HG03025 (cell line): ENCODE results near the gene CRB2.

ENCODE experiments used
- ATAC-seq: cut with Tn5 transposase; IDR thresholded peaks from one replicate; pipeline ENCODE4 v1.9.1; 2021; ENCODE audit warnings: mild to moderate bottlenecking, moderate library complexity; ENCODE audit not compliant: unreplicated experiment, low FRiP score

Gene CRB2

DNA sequence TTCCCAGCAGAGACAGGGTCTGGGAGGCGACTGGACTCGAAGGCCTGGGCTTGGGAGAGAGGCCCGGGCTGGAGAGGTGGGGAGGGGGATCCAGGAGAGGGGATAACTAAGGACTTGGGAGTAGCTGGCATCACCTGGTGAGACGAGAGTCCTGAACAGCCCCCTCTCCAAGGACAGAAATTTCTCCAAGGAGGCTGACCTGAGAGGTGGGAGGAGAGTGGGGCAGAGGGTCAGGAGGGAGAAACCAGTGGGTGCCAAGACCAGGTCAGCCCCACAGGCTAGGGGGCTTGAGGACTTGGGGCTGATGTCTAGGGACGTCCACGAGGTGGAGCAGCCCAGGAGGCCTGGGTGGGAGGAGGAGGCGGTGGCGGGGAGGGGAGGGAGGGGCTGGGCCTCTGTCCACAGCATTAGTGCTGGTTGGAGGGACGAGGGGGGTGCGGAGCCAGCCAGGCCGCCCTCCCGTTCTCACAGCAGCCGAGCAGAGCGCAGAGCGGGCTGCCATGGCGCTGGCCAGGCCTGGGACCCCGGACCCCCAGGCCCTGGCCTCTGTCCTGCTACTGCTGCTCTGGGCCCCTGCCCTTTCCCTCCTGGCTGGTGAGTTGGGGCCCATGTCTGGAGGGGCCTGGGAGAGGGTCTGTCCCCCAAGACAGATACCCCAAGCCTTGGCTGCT, at the start of gene CRB2:
TSS of gene CRB2 (plus strand) at position 437 of the 671 bp plus-strand sequence. CDS start at position 501, 64 bp downstream.
- ATAC-seq = no peak

DNA sequence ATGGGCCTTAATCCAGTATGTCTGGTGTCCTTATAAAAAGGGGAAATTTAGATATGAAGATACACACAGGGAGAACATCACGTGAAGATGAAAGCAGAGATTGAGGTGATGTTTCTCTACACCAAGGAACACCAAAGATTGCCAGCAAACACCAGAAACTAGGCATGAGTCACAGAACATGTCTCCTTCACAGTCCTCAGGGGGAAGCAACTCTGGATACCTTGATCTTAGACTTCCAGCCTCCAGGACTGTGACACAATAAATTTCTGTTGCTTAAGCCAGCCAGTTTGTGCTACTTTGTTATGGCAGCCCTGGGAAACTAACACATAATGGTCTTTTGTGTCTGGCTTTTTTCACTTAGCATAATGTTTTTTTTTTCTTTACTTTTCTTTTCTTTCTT, 46.4 kb upstream of the CRB2 start:
- ATAC-seq = no peak

DNA sequence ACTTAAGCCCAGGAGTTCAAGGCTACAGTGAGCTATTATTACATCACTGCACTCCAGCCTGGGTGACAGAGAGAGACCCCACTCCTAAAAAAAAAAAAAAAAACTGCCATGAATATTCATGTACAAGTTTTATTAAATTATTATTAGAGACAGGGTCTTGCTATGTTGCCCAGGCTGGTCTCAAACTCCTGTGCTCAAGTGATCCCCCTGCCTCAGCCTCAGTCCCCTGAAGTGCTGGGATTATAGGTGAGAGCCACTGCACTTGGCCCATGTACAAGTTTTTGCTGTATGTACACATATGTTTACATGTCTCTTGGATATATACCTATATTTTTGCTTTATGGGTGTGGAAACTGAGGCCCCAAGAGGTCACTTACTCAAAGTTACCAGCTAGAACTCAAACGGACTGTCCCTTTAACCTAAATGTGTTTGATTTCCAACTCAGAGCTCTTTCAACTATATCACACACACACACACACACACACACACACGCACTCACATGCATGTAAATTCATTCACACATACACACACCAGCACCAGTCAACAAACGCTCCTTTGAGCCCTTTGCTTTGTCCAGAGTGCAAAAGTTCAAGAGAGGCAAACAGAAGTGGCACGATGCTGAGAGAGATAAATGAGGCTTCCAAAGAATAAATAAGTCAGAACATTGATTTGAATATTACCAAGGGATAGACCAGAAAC, 45.3 kb upstream of the CRB2 start:
- no peak for ATAC-seq

DNA sequence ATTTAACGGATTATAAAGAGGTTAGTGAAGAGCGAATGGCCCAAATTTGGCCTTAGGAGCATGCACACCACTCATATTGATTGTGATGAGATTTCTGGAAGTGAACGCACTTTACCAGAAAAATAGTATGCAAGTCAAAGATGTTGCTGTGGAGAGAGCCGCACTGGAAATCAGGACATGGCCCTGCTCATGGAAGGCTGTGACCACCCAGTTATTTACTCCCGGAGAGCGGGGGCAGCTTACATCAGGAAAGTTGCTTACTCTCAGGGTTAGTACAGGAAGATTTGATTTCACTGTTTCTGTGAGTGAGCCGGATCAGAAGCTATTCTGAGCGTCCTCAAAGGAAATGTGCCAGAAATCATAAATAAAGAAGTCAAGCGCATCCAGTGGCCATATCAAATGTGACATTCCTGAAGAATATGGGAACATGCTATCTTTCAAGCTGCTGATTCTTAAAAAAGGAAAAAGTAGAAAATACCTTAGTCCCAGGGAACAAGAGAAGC, 44.7 kb upstream of the CRB2 start:
- ATAC-seq = no peak

DNA sequence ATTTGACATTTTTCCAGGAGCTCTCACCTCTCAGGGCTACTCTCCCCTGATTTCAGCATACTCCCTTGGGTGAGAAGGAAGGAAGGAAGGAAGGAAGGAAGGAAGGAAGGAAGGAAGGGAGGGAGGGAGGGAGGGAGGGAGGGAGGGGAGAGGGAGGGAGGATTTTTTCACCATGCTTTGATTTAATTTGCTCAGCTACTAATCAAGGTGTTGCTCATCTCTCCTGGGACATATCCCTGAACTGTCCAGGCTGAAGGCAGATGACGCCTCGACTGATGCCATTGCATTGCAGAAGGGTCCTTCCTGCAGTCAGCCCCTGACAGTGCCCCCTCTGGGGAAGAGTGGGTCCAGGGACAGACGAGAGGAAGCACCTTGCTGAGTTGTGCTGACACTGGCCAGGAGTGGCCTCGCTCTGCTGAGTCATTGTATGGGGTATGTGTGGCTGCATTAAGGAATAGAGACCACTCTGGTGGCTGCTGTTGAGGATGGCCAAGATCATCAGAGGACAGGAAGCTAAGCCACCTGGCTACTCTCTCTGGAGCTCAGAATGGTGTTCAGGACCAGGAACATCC, 43.6 kb upstream of the CRB2 start:
- no peak for ATAC-seq

DNA sequence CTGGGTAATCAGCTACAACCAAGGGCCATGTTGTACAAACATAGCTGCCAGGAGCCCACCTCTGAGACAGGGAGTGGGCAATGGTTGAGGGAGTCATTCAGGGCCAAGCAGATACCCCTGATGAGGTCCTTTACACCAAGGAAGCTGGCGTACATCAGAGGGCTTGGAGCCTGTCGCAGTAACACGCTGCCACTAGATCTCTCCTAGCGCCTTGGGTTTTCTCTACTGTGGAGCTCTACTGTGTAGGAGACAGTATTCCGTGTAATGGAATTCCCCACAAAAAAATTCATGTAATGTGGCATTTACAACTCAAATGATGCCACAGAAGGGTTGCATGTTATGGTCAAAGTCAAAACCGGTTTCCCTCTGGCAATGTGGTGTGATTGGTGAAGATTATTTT, 41.4 kb upstream of the CRB2 start:
- ATAC-seq = no peak

DNA sequence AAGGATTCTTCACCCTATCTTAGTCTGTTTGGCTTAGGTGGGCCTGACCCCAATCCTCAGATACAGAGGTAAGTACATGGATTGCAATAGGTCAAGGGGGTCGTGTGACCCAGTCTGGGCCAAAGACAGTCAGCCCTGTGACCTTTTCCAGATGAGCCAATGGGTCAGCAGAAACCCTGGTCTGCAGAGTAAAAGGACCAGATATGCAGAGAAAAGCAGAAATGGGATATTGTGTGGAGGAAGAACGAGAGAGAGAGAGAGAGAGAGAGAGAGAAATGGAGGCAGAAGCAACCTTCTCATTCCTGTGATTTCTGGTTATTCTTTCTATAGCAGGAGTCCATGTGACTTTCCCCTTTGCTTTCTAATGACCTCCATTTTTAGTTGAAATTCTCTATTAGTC, 40.4 kb upstream of the CRB2 start:
- ATAC-seq = no peak

DNA sequence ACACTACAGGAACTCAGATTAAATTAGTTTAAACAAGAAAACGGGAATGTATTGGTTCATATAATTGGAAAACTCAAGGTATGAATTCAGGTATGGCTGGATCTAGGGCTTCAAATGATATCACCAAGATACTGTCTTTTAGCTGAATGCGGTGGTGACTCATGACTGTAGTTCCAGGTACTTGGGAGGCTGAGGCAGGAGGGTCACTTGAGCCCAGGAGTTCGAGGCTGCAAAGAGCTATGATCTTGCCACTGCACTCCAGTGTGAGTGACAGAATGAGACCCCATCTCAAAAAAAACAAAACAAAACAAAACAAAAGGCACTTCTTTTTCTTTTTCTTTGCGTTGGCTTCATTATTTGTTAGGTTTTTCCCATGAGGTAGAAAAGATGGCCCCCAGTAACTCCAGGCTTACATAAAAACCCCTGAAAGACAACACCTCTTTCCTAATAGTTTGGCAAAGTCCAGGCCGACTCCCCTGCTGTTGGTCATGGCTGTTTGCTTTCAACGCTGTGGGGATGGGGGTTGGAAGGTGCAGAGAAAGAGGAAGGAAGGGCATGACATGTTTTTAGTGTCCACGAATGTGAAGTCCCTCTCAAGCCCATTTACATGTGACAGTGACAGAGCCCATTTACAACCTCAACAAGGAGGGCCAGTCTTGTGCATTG, 39.8 kb upstream of the CRB2 start:
- no peak for ATAC-seq

DNA sequence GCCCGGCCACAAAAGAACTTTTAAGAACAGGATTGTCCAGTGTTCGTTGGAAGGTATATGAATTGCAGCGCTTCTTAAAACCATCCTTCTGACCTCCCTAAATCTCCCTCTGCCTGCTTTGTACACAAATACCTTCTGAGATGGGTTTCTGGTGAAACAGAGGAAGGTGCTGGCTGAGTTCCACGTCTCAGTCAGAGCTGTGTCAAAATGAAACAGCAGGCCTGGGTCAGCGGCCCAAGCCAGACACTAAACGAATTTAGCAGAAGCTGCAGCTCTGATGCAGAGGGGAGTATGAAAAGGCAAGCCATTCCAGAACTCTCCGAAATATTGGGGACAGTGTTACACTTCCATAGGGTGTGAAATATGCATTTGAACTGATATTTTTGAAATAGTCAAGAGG, 37.8 kb upstream of the CRB2 start:
- peak; percentile 57 for ATAC-seq

DNA sequence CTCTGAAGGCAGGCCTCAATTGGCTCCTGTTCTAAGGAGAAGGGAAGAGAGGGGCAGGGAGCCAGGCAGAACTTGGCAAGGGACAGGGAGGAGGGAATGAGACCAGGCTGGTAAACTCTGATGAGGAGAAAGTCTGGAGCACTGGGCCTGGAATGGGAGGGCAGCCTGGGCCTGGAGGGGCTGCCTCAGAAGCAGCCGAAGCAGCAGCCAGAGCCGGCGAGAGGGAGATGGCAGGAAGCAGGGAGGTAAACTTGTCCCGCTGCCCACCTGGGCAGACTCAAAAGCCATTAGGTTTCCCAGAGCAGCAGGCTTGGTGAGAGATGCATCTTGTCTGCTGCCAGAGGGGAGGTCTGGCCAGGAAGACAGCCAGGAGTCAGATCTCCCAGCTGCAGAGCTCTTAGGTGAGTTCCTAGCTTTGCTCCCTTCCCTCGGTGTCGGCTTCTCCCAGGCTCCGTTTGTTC, 37.0 kb upstream of the CRB2 start:
- ATAC-seq = no peak

DNA sequence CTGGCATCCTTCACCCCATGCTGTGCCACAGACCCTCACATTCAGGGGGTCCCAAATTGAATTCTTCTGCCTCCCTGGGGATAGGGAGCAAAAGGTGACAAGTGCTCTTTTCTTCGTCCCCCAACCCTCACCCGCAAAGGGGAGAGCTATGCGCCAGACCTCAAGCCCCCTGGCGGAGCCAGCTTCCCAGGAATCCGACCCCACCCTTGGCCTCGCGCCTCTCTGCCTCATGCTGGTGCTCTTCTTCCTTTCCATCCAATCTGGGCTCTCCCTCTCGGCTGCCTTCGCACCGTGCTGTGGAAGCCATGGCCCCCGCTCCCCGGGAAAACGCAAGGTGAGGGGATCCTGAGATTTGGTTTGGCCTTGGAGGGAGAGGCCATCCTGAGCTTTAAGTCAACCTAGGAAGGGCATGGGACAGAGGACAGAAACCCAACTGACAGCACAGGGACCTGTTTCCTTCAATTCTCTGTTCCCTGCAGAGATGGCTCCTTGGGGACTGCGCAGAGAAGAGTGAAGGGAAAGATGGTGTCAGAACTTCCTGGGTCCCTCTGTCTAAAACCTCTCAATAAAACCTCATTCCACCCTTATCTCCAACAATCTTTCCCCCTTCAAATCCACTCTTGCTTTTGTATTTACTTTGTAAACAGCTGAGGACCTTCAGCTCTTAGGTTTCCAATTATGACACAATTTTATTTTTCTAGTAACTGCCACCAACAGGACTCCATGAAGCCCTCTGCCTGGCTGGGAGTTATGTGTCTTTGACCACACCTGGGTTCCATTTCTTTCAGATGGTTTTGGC, 36.3 kb upstream of the CRB2 start:
- ATAC-seq = no peak

DNA sequence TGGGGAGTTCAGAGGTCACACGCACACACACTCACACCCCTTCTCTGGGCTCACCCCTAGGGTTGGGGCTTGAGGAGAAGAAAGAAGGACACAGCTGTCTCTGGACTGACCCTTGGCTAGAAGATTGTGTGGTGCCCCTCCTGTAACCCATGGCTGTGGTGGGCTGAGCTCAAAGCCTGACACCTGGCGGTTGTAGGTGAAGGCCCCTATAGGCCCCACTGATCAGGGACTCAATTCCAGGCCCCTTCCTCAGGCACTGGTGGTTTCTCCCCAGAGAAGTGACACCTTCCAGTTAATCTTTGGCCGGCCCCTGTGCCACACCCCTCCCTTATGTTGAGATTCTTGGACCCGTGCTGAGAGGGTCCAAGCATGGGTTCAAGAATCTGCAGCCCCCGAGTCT, 35.2 kb upstream of the CRB2 start:
- no peak for ATAC-seq

DNA sequence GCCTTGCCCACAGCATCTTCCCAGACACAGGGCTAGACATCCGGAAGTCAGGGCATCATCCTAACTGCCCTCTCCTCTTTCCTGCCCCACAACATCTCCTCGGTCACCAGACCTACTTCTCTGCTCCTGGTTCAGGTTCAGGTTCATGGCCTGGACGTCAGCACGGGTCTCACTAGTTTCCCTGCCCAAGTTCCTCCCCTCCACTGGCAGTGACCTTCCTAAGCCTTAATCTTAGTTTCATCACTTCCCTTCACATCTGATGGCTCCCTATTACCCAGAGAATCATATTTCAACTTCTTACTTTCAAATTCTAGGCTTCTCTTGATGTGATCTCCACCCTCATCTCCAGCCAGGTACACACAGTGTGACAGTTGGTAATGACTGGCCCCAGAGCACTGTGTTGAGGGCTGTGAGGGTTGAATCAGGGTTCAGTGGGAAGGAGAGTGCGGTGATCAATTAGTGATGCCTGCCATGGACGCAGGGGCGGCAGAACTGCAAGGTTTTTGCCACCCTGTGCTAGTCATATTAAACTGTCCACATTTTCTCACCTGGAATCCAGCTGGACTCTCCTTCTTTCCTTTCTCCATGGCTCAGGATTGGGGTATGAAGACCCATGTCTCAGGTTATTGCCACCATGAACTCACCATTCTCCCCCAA, 34.3 kb upstream of the CRB2 start:
- no peak for ATAC-seq

DNA sequence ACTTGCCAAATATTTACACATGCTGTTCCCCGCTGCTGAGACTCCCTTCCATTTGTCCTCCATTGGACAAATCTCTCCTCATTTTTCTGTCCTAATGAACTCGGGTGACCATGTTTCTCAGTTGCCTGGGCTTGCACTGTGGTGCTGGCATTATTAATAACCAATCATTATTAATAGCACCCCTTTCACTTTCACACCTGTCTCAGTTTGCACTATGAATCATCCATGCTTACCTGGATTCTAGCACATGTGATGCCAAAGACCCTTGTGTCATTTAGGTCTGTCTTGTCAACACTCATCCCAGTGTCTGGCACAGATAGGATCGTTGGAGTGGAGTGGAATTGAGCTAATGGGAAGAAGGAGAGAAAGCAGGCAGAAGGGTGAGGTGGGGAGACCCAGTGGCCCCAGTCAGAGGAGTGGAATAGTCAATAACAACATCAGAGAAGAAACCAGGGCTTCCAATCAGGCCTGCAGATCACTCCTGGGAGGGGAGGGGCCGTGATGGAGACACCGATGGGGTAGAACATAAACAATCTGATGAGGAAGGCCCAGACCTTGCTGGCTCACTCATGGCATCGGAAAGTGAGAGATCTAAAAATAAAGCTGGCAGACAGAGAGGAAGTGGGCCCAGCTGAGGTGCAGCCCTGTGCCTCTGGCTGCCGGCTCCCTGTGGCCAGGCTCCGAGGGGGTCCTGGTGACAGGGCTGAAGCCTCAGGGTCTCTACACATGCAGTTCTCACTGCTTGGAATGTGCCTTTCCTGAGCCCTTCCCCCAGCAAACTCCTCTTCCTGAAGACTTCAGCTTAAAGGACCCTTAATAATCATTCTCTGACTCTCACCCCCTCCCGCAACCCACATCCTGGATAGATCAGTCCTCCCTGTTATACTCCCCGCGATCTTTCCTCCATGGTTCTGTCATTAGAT, 33.5 kb upstream of the CRB2 start:
- peak; percentile 47 for ATAC-seq

DNA sequence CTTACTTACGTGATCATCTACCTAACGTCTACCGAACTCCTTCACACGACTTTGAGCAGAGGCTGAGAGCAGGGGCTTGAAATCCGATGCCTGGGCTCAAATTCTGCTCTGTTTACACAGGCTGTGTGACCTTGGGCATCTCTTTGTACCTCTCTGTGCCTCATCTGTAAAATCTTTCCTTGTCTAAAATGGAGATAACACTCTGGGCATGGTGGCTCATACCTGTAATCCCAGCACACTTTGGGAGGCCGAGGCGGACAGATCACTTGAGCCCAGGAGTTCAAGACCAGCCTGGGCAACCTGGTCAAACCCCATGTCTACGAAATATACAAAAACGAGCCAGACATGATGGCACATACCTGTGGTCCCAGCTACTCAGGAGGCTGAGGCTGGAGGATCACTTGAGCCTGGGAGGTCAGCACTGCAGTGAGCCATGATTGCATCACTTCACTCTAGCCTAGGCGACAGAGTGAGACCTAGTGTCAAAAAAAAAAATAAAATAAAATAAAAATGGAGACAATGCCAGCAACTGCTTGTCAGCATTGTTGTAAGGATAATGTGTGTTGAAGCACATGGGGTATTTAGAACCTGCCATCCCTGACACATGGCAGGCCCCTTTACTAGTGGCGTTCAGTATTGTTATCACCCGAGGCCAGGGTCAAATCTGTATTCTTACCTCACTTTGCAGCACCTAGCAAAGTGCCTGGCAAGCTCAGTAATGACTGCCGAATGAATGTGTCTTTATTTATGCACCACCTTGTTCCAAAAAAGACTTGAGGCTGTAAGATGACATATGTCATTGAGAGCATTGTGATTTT, 32.6 kb upstream of the CRB2 start:
- ATAC-seq = no peak

DNA sequence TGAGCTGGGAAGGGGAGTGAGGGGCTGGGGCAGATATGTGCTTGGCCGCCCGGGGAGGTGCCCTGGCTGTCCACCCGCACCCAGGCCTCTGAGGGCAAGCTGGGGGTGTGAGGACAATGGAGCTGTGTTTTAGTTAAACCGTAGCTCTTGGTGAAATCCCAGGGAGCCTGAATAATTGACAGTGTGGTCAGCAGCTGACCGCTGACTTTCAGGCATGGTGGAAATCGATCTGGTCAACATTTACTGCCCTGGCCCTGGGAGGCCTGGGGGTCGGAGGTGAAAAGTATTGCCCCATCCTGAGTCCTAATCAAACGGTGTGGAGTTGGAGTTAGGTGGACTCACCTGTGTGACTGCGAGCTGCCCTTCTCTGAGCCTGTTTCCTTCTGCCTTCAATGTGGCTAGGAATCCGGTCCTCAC, 31.2 kb upstream of the CRB2 start:
- no peak for ATAC-seq

DNA sequence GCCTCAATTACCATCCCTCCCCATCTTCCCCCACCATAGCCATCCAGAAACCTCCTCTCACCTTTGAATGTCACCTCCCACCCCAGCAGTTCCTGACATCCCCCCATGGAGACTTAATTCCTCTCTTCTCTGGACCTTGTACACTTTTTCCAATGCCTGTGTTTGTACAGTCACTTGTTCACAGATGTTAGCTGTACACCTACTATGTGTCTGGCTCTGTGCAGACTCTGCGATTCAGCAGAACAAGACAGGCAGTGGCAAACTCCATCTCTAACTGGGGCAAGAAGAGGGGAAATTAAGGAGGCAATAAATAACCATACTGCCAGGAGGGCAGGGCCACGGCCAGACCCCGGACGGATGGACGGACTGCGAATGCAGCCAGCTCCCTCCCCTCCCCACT, 29.8 kb upstream of the CRB2 start:
- ATAC-seq = no peak

DNA sequence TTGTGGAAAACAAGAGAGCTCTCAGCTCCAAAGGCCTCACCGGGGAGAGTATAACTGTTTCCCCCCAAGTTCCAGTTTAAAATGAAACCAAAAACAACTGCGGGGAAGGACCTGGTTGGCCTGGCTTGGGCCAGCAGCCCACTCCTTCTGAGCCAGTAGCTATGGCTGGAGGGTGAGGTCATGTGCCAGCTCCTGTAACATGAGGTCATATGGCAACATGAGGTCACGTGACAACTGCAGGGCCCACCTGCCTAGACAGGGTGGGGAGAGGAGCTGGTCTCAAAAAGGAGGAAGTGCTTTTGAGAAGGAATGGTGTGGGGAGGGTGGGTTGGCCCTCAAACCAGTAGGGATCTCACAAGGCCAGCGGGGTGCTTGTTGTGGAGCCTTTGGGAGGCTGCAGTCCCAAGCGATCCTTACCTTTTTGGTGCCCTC, 29.3 kb upstream of the CRB2 start:
- no peak for ATAC-seq
